ENCODE results near the gene CCL27. TPM values are rescaled to one million over a fixed set of nuclear protein-coding genes. Genes with fewer than 3 reads are reported as not detected.

Gene CCL27
- total RNA-seq, 2 donors from 2014 or later, result not detected

DNA sequence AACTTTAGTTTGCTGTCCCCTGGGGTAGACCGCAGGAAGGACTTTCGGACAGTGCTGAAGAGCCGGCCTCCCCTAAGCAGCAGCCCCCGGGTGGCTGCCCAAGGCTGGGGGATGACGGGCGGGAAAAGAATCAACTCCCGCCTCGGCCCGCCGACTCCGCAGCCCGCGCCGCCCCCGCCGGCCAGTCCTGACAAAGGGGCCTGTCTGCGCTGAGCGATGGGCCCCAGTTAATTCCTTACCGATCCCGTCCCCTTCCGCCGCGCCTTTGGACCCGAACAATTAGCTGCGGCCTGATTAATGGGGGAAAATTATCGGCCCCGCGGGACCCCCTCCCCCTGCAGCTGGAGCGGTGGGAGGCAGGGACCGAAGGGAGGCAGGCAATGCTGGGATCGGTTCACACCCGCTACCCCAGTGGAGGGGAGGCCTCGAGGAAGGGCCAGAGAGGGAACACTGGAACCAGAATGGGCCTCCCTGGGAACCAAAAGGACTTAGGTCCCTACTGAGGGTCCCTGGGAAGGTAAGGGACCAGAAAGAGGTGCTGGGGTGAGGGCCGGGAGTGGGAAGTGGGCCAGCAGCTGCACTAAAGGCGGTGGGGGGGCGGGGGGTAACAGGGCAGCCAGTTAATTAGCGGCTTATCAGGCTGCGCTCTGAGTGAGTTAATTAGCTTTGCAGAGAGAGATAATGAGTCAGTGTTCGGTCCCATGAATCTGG lies 37.8 kb downstream of the CCL27 start:
- H3K27ac ChIP-seq, result no peak overlapping the region
- ATAC-seq (ENCODE audit: insufficient number of reproducible peaks, low FRiP score, low read depth) (no peak), DNase-seq (ENCODE audit: low spot score) (no peak)
- peaks cover 27% of the 10 kb centered on the region for H3K27me3 ChIP-seq (replicated peaks; ENCODE audit: insufficient read depth)
- H3K9me3 ChIP-seq, result no peaks in the 10 kb centered on the region
- TF ChIP-seq, protein P1, sequence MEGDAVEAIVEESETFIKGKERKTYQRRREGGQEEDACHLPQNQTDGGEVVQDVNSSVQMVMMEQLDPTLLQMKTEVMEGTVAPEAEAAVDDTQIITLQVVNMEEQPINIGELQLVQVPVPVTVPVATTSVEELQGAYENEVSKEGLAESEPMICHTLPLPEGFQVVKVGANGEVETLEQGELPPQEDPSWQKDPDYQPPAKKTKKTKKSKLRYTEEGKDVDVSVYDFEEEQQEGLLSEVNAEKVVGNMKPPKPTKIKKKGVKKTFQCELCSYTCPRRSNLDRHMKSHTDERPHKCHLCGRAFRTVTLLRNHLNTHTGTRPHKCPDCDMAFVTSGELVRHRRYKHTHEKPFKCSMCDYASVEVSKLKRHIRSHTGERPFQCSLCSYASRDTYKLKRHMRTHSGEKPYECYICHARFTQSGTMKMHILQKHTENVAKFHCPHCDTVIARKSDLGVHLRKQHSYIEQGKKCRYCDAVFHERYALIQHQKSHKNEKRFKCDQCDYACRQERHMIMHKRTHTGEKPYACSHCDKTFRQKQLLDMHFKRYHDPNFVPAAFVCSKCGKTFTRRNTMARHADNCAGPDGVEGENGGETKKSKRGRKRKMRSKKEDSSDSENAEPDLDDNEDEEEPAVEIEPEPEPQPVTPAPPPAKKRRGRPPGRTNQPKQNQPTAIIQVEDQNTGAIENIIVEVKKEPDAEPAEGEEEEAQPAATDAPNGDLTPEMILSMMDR (IDR thresholded peaks at IDR 0.05), result no peak
- no peak overlapping the region for H3K4me3 ChIP-seq
- H3K4me1 ChIP-seq (ENCODE audit: control insufficient read depth in 1 of 2, low read depth in 2 of 2), result peaks cover 3 to 37% of the 10 kb centered on the region in 2 donors
- H3K36me3 ChIP-seq, result no peaks in the 10 kb centered on the region

DNA sequence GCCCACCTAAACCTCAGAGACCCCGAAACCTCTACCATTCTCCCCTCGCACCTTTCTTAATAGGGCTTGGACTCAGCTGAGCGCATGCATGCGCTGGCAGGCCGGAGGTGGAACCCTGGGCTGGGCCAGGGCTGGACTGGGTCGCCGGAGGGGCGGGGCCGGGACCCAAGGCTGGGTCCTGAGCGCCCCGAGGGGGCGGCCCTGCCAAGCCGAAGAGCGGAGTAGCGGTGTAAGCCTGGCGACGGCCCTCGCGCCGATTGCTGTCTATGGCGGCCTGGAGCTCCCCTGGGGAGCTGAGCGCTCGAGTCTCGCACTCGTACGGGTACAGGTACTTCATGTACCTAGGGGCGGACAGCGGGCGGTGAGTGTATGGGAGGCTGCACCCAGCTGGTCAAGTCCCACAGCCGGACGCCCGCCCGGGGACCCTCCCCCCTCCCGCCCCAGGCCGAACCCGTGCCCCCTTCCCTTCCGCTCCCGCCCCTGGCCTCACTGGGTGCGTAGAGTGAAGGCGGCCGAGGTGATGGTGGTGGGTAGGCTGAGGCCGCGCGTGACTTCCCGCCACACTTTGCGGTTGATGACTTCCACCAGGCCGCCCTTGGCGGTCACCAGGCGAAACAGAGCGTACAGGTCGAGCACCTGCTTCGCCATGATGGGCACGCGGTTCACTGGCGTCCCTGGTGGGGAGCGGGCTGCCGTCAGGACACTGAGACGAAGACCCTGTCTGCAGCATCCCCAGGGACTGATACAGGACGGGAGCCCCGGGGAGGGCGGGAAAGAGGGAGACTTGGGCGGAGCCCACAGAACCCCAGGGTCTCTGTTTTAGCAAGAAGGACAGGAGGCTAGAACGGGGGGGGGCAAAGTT lies 38.9 kb downstream of the CCL27 start:
- Histone ChIP-seq H3K9me3 (no peaks in the 10 kb centered on the region), H3K27ac (no peak overlapping the region), H3K4me3 (peak overlapping the region; percentile 34), H3K36me3 (no peaks in the 10 kb centered on the region), H3K4me1 (ENCODE audit: control insufficient read depth in 1 of 2, low read depth in 2 of 2) (peaks cover 3 to 32% of the 10 kb centered on the region in 2 donors), H3K27me3 (replicated peaks; ENCODE audit: insufficient read depth) (peaks cover 22% of the 10 kb centered on the region)
- DNase-seq (ENCODE audit: low spot score), result no peak
- ATAC-seq (ENCODE audit: insufficient number of reproducible peaks, low FRiP score, low read depth), result no peak
- TF ChIP-seq, protein P1 (IDR thresholded peaks at IDR 0.05), result no peak

DNA sequence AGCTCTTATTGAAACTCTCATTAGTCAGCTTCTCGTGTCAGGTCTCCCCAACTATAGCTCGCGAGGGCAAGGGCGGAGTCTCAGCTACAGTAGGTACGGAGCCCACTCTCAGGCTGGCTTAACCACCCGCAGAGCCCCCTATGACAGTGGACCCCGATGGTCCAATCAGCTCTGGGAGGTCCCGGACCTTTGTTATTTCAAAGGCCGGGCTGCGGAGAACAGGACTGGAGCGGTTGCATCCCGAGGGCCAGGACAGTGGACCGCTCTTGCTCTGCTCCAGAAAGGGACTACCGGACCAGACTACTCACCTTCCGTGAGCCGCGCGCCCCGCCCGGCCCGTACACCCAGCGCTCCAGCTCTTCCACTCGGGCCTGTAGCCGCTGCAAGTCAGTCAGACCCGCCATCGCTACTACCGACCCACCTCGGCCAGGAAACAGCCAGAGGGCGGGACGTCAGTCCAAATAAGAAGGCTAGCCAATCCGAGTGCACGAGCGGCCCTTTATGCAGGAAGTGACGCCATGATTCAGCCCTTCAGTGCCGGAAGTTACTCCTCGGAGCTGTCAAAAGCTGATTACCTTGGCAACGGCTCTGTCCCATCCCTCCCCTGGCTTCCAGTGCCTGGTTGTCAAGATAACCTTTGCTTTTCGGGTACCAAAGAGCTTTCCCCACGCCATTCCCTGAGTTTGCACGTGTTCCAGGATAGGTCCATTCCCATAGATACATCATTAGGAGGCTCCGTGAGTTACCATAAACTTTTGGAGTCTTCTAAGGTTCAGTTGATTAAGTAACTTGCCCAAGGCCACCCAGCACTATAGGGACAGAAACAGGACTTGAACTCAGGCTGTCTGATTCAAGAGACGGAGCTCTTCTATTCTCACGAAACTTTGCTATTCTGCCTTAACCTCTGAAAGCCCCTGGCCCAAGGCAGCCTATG lies 42.1 kb downstream of the CCL27 start, which contains the start of gene DCTN3:
TSS of gene DCTN3 (minus strand) at position 435 of the 934 bp plus-strand sequence. CDS start at position 404, 31 bp downstream.
- Histone ChIP-seq H3K27me3 (replicated peaks; ENCODE audit: insufficient read depth) (peaks cover 16% of the 10 kb centered on the region), H3K4me3 (peak within 1 kb of the TSS; percentile 80), H3K27ac (no peak within 1 kb of the TSS), H3K36me3 (peaks cover 27% of the 10 kb centered on the region), H3K4me1 (ENCODE audit: control insufficient read depth in 1 of 2, low read depth in 2 of 2) (peaks cover 3 to 26% of the 10 kb centered on the region in 2 donors), H3K9me3 (no peaks in the 10 kb centered on the region)
- peak; percentile 93 for ATAC-seq (ENCODE audit: insufficient number of reproducible peaks, low FRiP score, low read depth)
- TF ChIP-seq, protein P1 (IDR thresholded peaks at IDR 0.05), result no peak
- DNase-seq (ENCODE audit: low spot score), result peak; percentile 92

DNA sequence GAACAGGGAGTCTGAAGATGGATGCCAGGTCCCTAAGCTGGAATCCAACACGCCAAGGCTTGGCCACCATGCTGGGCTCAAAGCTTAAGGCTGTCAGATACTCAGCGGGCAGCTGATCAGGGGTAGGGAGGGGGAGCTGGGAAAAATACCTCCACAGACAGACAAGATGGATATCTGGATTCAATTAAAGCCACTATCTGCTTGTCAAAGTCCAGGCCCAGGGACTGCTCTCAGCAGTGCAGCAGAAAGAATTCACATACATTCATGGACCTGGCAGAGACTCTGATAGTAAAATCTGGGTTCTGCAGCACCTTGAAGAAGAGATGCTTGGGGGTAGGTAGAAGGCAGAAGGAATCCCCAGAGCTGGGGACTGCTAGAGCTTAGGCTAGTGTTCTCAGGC lies 47.3 kb downstream of the CCL27 start:
- no peak for ATAC-seq (ENCODE audit: insufficient number of reproducible peaks, low FRiP score, low read depth)
- Histone ChIP-seq H3K27me3 (replicated peaks; ENCODE audit: insufficient read depth) (no peaks in the 10 kb centered on the region), H3K27ac (no peak overlapping the region), H3K36me3 (peaks cover 45% of the 10 kb centered on the region), H3K4me1 (ENCODE audit: control insufficient read depth in 1 of 2, low read depth in 2 of 2) (peaks cover 4 to 30% of the 10 kb centered on the region in 2 donors), H3K9me3 (no peaks in the 10 kb centered on the region), H3K4me3 (no peak overlapping the region)
- TF ChIP-seq, protein P1 (IDR thresholded peaks at IDR 0.05), result no peak
- no peak for DNase-seq (ENCODE audit: low spot score)

Measured in thoracic aorta (tissue), 2 donors.